NCI-H2196 (cell line): ENCODE results near the gene MSANTD1.
"Not testable (repeated sequence)": the region's sequence is repeated elsewhere in the genome, so short reads cannot be mapped to it uniquely, and the experiment has no call there.

Experiments
- DNase-seq: peaks from one replicate; lab custom pipeline; 2025; ENCODE audit not compliant: unreplicated experiment; lab: John Stamatoyannopoulos, UW

The MSANTD1 gene

GRCh38 chr4:3287972-3288570 lies 39.1 kb downstream of the MSANTD1 start:
- DNase-seq, result no peak

GRCh38 chr4:3288571-3289094 lies 39.7 kb downstream of the MSANTD1 start:
- no peak for DNase-seq

GRCh38 chr4:3290476-3290875 lies 41.5 kb downstream of the MSANTD1 start:
- DNase-seq, result peak; percentile 26

- DNase-seq, result no peak
Observed at GRCh38 chr4:3290889-3291321, 41.9 kb downstream of the MSANTD1 start.

GRCh38 chr4:3291411-3291968 lies 42.5 kb downstream of the MSANTD1 start:
- DNase-seq, result peak; percentile 68

GRCh38 chr4:3291969-3292570 lies 43.1 kb downstream of the MSANTD1 start:
- DNase-seq, result peak; percentile 74

GRCh38 chr4:3292571-3293400 lies 43.8 kb downstream of the MSANTD1 start, which contains the start of gene RGS12:
Gene RGS12 (plus strand): TSS chr4:3293021. CDS start chr4:3316171, 23,150 bp downstream.
- DNase-seq, result peak; percentile 94

- no peak for DNase-seq
Observed at GRCh38 chr4:3293401-3294391, 44.7 kb downstream of the MSANTD1 start.

- DNase-seq, result no peak
Observed at GRCh38 chr4:3294401-3295241, 45.7 kb downstream of the MSANTD1 start.

- DNase-seq, result no peak
Observed at GRCh38 chr4:3295837-3296624, 47.1 kb downstream of the MSANTD1 start.

GRCh38 chr4:3296651-3297050 lies 47.7 kb downstream of the MSANTD1 start:
- no peak for DNase-seq

GRCh38 chr4:3297066-3297859 lies 48.3 kb downstream of the MSANTD1 start:
- DNase-seq, result no peak

- no peak for DNase-seq
Observed at GRCh38 chr4:3299122-3299975, 50.4 kb downstream of the MSANTD1 start.

GRCh38 chr4:3299976-3300671 lies 51.2 kb downstream of the MSANTD1 start:
- no peak for DNase-seq

GRCh38 chr4:3300882-3301281 lies 51.9 kb downstream of the MSANTD1 start:
- not testable (repeated sequence) for DNase-seq
